H9 (cell line): ENCODE measurements around the gene OTOS. TPM values are rescaled to one million over a fixed set of nuclear protein-coding genes. Genes with fewer than 3 reads are reported as not detected.

Experiments
- DNase-seq: peaks from one replicate; pipeline ENCODE4 v3.0.0-alpha.2; 2017
- H2AFZ ChIP-seq: one replicate; pipeline ENCODE4 v1.6.1; 2013; ENCODE audit warnings: mild to moderate bottlenecking, low read length, control low read depth, moderate library complexity
- H2AK5ac ChIP-seq: 2 replicates; pipeline ENCODE4 v1.6.1; 2013; ENCODE audit warnings: low read length, control low read depth, mixed read lengths; ENCODE audit not compliant: insufficient read length
- H2BK120ac ChIP-seq: one replicate; pipeline ENCODE4 v1.6.1; 2013; ENCODE audit warnings: low read depth, mild to moderate bottlenecking, low read length, control low read depth, inconsistent platforms; ENCODE audit not compliant: poor library complexity, severe bottlenecking
- H2BK12ac ChIP-seq: 2 replicates; pipeline ENCODE4 v1.6.1; 2013; ENCODE audit warnings: low read length, control low read depth, mixed read lengths, low read depth; ENCODE audit not compliant: insufficient read length
- H2BK15ac ChIP-seq: 2 replicates; pipeline ENCODE4 v1.6.1; 2013; ENCODE audit warnings: low read depth, low read length, control low read depth
- H2BK20ac ChIP-seq: one replicate; pipeline ENCODE4 v1.6.1; 2013; ENCODE audit warnings: low read depth, mild to moderate bottlenecking, low read length, control low read depth, inconsistent platforms; ENCODE audit not compliant: poor library complexity, severe bottlenecking
- H2BK5ac ChIP-seq: 2 replicates; pipeline ENCODE4 v1.6.1; 2013; ENCODE audit warnings: low read length, control low read depth, mixed read lengths; ENCODE audit not compliant: insufficient read length
- H3K14ac ChIP-seq: 2 replicates; pipeline ENCODE4 v1.6.1; 2013; ENCODE audit warnings: low read length, control low read depth; ENCODE audit not compliant: insufficient read depth
- H3K18ac ChIP-seq: 2 replicates; pipeline ENCODE4 v1.6.1; 2013; ENCODE audit warnings: low read depth, mild to moderate bottlenecking, mixed read lengths, low read length, control low read depth; ENCODE audit not compliant: insufficient read length
- H3K23ac ChIP-seq: 2 replicates; pipeline ENCODE4 v1.6.1; 2013; ENCODE audit warnings: low read length, control low read depth, mixed read lengths, low read depth; ENCODE audit not compliant: insufficient read length
- H3K23me2 ChIP-seq: 2 replicates; pipeline ENCODE4 v1.6.1; 2013; ENCODE audit warnings: low read depth, mild to moderate bottlenecking, mixed read lengths, low read length, control low read depth; ENCODE audit not compliant: insufficient read length, poor library complexity, severe bottlenecking
- H3K27ac ChIP-seq: 2 replicates; pipeline ENCODE4 v1.5.1; 2013; ENCODE audit warnings: low read length, control low read depth, mixed read lengths, low read depth; ENCODE audit not compliant: insufficient read length
- H3K27me3 ChIP-seq: 2 replicates; pipeline ENCODE4 v1.6.1; 2013; ENCODE audit warnings: low read length, control low read depth, inconsistent platforms; ENCODE audit not compliant: insufficient read depth
- H3K4ac ChIP-seq: 2 replicates; pipeline ENCODE4 v1.6.1; 2013; ENCODE audit warnings: low read depth, mild to moderate bottlenecking, control low read depth, inconsistent platforms, low read length, moderate library complexity
- H3K4me1 ChIP-seq: 2 replicates; pipeline ENCODE4 v1.6.1; 2013; ENCODE audit warnings: low read length, control low read depth, inconsistent platforms; ENCODE audit not compliant: insufficient read depth
- H3K4me2 ChIP-seq: 2 replicates; pipeline ENCODE4 v1.6.1; 2013; ENCODE audit warnings: low read length, control low read depth, mixed read lengths; ENCODE audit not compliant: insufficient read length, insufficient read depth
- H3K56ac ChIP-seq: 2 replicates; pipeline ENCODE4 v1.6.1; 2013; ENCODE audit warnings: low read depth, mild to moderate bottlenecking, mixed read lengths, low read length, control low read depth; ENCODE audit not compliant: insufficient read length
- H3K79me1 ChIP-seq: 2 replicates; pipeline ENCODE4 v1.6.1; 2013; ENCODE audit warnings: low read depth, mild to moderate bottlenecking, moderate library complexity, low read length, control low read depth, inconsistent platforms; ENCODE audit not compliant: insufficient read depth, poor library complexity, severe bottlenecking
- H3K79me2 ChIP-seq: 2 replicates; pipeline ENCODE4 v1.6.1; 2013; ENCODE audit warnings: low read length, control low read depth, inconsistent platforms; ENCODE audit not compliant: insufficient read depth
- H3K9ac ChIP-seq: 2 replicates; pipeline ENCODE4 v1.6.1; 2013; ENCODE audit warnings: low read length, control low read depth, mixed read lengths; ENCODE audit not compliant: insufficient read length; ENCODE audit errors: extremely low read depth
- H3K9me3 ChIP-seq: one replicate; pipeline ENCODE4 v1.6.1; 2013; ENCODE audit warnings: low read depth, low read length, inconsistent platforms; ENCODE audit not compliant: control insufficient read depth
- H3T11ph ChIP-seq: one replicate; pipeline ENCODE4 v1.6.1; 2013; ENCODE audit warnings: mild to moderate bottlenecking, low read length, control low read depth, inconsistent platforms
- H4K20me1 ChIP-seq: one replicate; pipeline ENCODE4 v1.6.1; 2013; ENCODE audit not compliant: control insufficient read depth, insufficient read length, insufficient read depth
- H4K5ac ChIP-seq: 2 replicates; pipeline ENCODE4 v1.6.1; 2013; ENCODE audit warnings: low read depth, mild to moderate bottlenecking, mixed read lengths, low read length, control low read depth; ENCODE audit not compliant: insufficient read length
- H4K8ac ChIP-seq: replicated peaks from 2 replicates; pipeline ENCODE4 v1.6.1; 2013; ENCODE audit warnings: low read length, control low read depth, mixed read lengths, low read depth; ENCODE audit not compliant: insufficient read length
- H4K91ac ChIP-seq: 2 replicates; pipeline ENCODE4 v1.6.1; 2013; ENCODE audit warnings: low read depth, mild to moderate bottlenecking, moderate library complexity, mixed read lengths, low read length, control low read depth; ENCODE audit not compliant: insufficient read length
- H3K27ac Mint-ChIP-seq, 3 experiments: 2 replicates in 2 of 3; 3 replicates in 1 of 3; pipeline ENCODE4 v1.8.0; 2020 to 2021; ENCODE audit warnings: mixed read lengths in 3 of 3, mild to moderate bottlenecking in 1 of 3, moderate library complexity in 1 of 3
- H3K27me3 Mint-ChIP-seq: 2 replicates; pipeline ENCODE4 v1.8.0; 2021; ENCODE audit warnings: low read depth, mild to moderate bottlenecking, moderate library complexity, mixed read lengths
- H3K36me3 Mint-ChIP-seq, 3 experiments: 2 replicates in 2 of 3; 3 replicates in 1 of 3; pipeline ENCODE4 v1.8.0; 2020 to 2021; ENCODE audit warnings: low read depth in 3 of 3, mixed read lengths in 3 of 3; ENCODE audit not compliant: insufficient read depth in 1 of 3
- H3K4me1 Mint-ChIP-seq, 2 experiments: 2 replicates each; pipeline ENCODE4 v1.8.0; 2020; ENCODE audit warnings: mixed read lengths in 2 of 2
- H3K4me3 Mint-ChIP-seq, 2 experiments: 2 replicates in 1 of 2; 3 replicates in 1 of 2; pipeline ENCODE4 v1.8.0; 2020 to 2021; ENCODE audit warnings: mild to moderate bottlenecking in 2 of 2, mixed read lengths in 2 of 2, moderate library complexity in 1 of 2
- H3K9me3 Mint-ChIP-seq, 2 experiments: 2 replicates in 1 of 2; 3 replicates in 1 of 2; pipeline ENCODE4 v1.8.0; 2020; ENCODE audit warnings: mild to moderate bottlenecking in 2 of 2, mixed read lengths in 2 of 2, moderate library complexity in 1 of 2
- WGBS: extraction: QIAGEN DNeasy Blood & Tissue Kit; methylation state at CpG from one replicate; pipeline ENCODE4 v1.1.7; 2013; ENCODE audit warnings: missing lambda C conversion rate, low lambda C conversion rate, mixed read lengths; ENCODE audit not compliant: insufficient read length; ENCODE audit errors: extremely low coverage; 5-methylcytosine and 5-hydroxymethylcytosine counted together
- total RNA-seq: library from RNA; stranded (reverse); gene quantifications from 2 replicates; pipeline ENCODE4 v1.2.1, GENCODE V29; 2021
- TF ChIP-seq, protein P1 (sequence below): fragments of 200-600 bp; sonication (generic); conservative IDR thresholded peaks from 3 replicates; pipeline ENCODE4 v1.8.0; 2021; ENCODE audit warnings: antibody characterized with exemption, mild to moderate bottlenecking

OTOS gene
- total RNA-seq, 1 experiment from 2014 or later = not detected

DNA sequence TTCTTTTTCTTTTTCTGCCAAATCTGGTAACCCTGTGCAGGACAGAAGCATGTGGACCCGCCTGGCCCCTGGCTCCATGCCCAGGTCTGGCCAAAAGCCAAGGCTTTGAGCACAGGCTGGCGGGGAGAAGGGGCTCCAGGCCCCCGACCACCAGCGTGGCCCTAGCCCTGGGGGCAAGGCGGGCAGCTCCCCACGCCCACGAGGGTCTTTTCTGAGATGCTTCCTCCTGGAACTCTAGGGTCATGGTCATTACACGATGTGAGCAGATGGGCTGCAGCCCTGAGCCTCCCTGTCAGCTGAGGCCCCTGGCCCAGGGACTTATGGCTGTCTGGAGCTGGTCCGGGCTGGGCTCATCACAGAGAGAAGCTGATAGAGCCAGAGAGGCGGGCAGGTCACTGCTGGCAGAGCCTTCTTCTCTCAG is 5.7 kb upstream of the OTOS start:
- Histone ChIP-seq H2BK15ac (no peak overlapping the region), H3K4me2 (no peak overlapping the region), H3K79me2 (no peaks in the 10 kb centered on the region), H4K5ac (no peak overlapping the region), H3K27ac (no peak overlapping the region), H2BK20ac (no peak overlapping the region), H2BK12ac (no peak overlapping the region), H3K56ac (no peak overlapping the region), H3T11ph (no peak overlapping the region), H3K4ac (no peak overlapping the region), H3K23me2 (no peaks in the 10 kb centered on the region), H3K9me3 (no peaks in the 10 kb centered on the region), H3K18ac (no peak overlapping the region), H4K8ac (no peak overlapping the region), H3K4me1 (no peaks in the 10 kb centered on the region), H3K23ac (no peak overlapping the region), H2BK120ac (no peak overlapping the region), H3K9ac (no peak overlapping the region), H3K14ac (no peak overlapping the region), H2AFZ (no peak overlapping the region), H3K27me3 (no peaks in the 10 kb centered on the region), H2AK5ac (no peak overlapping the region), H4K20me1 (no peaks in the 10 kb centered on the region), H3K79me1 (no peaks in the 10 kb centered on the region), H4K91ac (no peak overlapping the region), H2BK5ac (no peak overlapping the region)
- peaks cover 0 to 4% (median 0%) of the 10 kb centered on the region in 3 experiments; a peak in 2 of 7 replicates for H3K36me3 Mint-ChIP-seq
- peaks cover 13% of the 10 kb centered on the region for H3K27me3 Mint-ChIP-seq
- peaks cover 8 to 11% of the 10 kb centered on the region in 2 experiments; a peak in 4 of 5 replicates for H3K9me3 Mint-ChIP-seq
- no peak for DNase-seq
- TF ChIP-seq, protein P1, sequence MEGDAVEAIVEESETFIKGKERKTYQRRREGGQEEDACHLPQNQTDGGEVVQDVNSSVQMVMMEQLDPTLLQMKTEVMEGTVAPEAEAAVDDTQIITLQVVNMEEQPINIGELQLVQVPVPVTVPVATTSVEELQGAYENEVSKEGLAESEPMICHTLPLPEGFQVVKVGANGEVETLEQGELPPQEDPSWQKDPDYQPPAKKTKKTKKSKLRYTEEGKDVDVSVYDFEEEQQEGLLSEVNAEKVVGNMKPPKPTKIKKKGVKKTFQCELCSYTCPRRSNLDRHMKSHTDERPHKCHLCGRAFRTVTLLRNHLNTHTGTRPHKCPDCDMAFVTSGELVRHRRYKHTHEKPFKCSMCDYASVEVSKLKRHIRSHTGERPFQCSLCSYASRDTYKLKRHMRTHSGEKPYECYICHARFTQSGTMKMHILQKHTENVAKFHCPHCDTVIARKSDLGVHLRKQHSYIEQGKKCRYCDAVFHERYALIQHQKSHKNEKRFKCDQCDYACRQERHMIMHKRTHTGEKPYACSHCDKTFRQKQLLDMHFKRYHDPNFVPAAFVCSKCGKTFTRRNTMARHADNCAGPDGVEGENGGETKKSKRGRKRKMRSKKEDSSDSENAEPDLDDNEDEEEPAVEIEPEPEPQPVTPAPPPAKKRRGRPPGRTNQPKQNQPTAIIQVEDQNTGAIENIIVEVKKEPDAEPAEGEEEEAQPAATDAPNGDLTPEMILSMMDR = no peak
- WGBS = no CpG with 5 or more reads among the region's 10 CpGs
- H3K4me1 Mint-ChIP-seq = no peaks in the 10 kb centered on the region; a peak in 2 of 4 replicates
- H3K4me3 Mint-ChIP-seq = no peak overlapping the region
- peak overlapping the region in 2 of 3 experiments; percentile 53 to 77; a peak in 2 of 7 replicates for H3K27ac Mint-ChIP-seq
